Testis (tissue), 3 donors: ENCODE data around the gene LIPK. TPM values are rescaled to one million over a fixed set of nuclear protein-coding genes. Genes with fewer than 3 reads are reported as not detected.

Source experiments
- DNase-seq: peaks from one replicate; pipeline ENCODE4 v3.0.0-alpha.2; 2019
- H3K27ac ChIP-seq, 2 donors: fragments of 200-600 bp; sonication (generic); one replicate each; pipeline ENCODE4 v1.5.1; 2019
- H3K27me3 ChIP-seq: fragments of 200-600 bp; sonication (generic); one replicate; pipeline ENCODE4 v1.5.1; 2019
- H3K36me3 ChIP-seq: fragments of 200-600 bp; sonication (generic); one replicate; pipeline ENCODE4 v1.5.1; 2017; ENCODE audit warnings: low read depth; ENCODE audit errors: missing control alignments
- H3K4me1 ChIP-seq: fragments of 200-600 bp; sonication (generic); one replicate; pipeline ENCODE4 v1.5.1; 2019
- H3K4me3 ChIP-seq, 2 donors: fragments of 200-600 bp; sonication (generic); one replicate each; pipeline ENCODE4 v1.5.1; 2017 to 2019
- H3K9me3 ChIP-seq: fragments of 200-600 bp; sonication (generic); one replicate; pipeline ENCODE4 v1.5.1; 2017
- POLR2A ChIP-seq: fragments of 450-650 bp; IDR thresholded peaks from one replicate; pipeline ENCODE4 v1.6.1; 2017; ENCODE audit warnings: antibody characterized with exemption, mild to moderate bottlenecking, moderate library complexity
- WGBS, 2 donors: methylation state at CpG; one replicate each; pipeline ENCODE4 v1.1.5; 2018; 5-methylcytosine and 5-hydroxymethylcytosine counted together
- intact Hi-C: fragments of 100-400 bp; cut with DNase I; formaldehyde crosslinking; loops from one replicate; pipeline ENCODE4 v1.15.1; 2023; ENCODE audit warnings: low total_unique reads
- polyA plus RNA-seq: library from polyadenylated mRNA; stranded (reverse); fragments of 350-450 nt; fragmentation: Illumina TruSeq; extraction: RNeasy Lipid Tissue Mini Kit (QIAGEN cat#74804); gene quantifications from one replicate; pipeline ENCODE4 v1.2.3, GENCODE V29; 2014; ENCODE audit warnings: low read depth, low replicate concordance; ENCODE audit not compliant: insufficient read depth
- total RNA-seq, 2 donors: library from RNA; depleted of rRNA; stranded (reverse); fragments of >200 nt; gene quantifications; one replicate each; pipeline ENCODE4 v1.2.3, GENCODE V29; 2016
- TF ChIP-seq, protein P1 (sequence below), 3 experiments: fragments of 450-650 bp in 2 of 3; fragments of 200-600 bp in 1 of 3; sonication (generic) in 1 of 3; IDR thresholded peaks; one replicate each; pipeline ENCODE4 v1.5.1; 2016 to 2019; ENCODE audit warnings: antibody characterized with exemption in 3 of 3, mild to moderate bottlenecking in 2 of 3, moderate library complexity in 1 of 3

Gene LIPK
- total and polyA plus RNA-seq, 3 donors from 2014 or later = not detected

DNA sequence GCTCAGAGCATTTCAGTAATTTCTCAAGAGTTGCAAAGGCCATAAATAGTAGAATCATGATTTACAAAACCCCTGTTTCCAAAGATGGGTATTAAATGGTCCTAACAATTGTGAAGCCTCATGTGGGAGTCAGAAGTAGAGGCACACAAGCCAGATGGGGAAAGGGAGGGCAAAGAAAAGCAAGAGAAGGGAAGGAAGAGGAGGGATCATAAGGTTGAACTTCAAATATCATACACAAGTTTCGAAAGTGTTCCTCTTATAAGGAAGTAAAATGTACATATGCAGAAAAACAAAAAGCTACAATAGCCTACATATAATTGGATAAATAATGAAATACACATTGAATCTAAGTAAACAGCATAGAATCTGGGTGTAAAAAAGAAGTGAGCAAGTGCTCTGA lies 59.8 kb downstream of the LIPK start:
- intact Hi-C loops = no loop called here
- no peaks in the 10 kb centered on the region for H3K27me3 ChIP-seq
- no peaks in the 10 kb centered on the region for H3K36me3 ChIP-seq
- DNase-seq = no peak
- no peaks in the 10 kb centered on the region for H3K9me3 ChIP-seq
- 77 to 84% methylated on average over 1 of the region's 1 CpG for WGBS, 2 donors
- no peak overlapping the region for H3K27ac ChIP-seq
- TF ChIP-seq, protein P1, sequence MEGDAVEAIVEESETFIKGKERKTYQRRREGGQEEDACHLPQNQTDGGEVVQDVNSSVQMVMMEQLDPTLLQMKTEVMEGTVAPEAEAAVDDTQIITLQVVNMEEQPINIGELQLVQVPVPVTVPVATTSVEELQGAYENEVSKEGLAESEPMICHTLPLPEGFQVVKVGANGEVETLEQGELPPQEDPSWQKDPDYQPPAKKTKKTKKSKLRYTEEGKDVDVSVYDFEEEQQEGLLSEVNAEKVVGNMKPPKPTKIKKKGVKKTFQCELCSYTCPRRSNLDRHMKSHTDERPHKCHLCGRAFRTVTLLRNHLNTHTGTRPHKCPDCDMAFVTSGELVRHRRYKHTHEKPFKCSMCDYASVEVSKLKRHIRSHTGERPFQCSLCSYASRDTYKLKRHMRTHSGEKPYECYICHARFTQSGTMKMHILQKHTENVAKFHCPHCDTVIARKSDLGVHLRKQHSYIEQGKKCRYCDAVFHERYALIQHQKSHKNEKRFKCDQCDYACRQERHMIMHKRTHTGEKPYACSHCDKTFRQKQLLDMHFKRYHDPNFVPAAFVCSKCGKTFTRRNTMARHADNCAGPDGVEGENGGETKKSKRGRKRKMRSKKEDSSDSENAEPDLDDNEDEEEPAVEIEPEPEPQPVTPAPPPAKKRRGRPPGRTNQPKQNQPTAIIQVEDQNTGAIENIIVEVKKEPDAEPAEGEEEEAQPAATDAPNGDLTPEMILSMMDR (IDR thresholded peaks at IDR 0.05) = no peak
- TF ChIP-seq POLR2A = no peak
- H3K4me3 ChIP-seq = no peak overlapping the region
- no peaks in the 10 kb centered on the region for H3K4me1 ChIP-seq

DNA sequence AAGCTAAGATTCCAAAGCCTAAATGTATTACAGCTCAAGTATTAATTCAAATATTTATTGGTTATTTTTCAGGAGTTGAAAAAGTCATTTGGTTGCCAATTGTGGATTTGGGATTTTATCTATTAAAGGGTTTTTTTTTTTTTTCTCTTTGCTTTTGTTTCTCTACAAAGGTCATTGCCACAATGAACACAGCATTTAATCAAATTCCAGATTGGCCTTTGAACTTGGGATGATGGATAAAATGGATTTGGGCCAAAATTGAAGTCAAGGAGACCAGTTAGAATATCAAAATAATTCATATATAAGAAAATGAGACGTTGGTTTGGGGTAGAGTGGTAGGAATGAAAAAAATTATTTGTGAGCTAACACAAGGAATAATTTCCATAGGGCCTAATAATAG lies 63.3 kb downstream of the LIPK start:
- no peaks in the 10 kb centered on the region for H3K27me3 ChIP-seq
- TF ChIP-seq, protein P1 (IDR thresholded peaks at IDR 0.05) = no peak
- H3K4me1 ChIP-seq = no peaks in the 10 kb centered on the region
- no peak overlapping the region for H3K27ac ChIP-seq
- 79 to 83% methylated on average over 1 of the region's 1 CpG for WGBS, 2 donors
- intact Hi-C loops = no loop called here
- no peaks in the 10 kb centered on the region for H3K36me3 ChIP-seq
- H3K9me3 ChIP-seq = no peaks in the 10 kb centered on the region
- DNase-seq = no peak
- no peak overlapping the region for H3K4me3 ChIP-seq

DNA sequence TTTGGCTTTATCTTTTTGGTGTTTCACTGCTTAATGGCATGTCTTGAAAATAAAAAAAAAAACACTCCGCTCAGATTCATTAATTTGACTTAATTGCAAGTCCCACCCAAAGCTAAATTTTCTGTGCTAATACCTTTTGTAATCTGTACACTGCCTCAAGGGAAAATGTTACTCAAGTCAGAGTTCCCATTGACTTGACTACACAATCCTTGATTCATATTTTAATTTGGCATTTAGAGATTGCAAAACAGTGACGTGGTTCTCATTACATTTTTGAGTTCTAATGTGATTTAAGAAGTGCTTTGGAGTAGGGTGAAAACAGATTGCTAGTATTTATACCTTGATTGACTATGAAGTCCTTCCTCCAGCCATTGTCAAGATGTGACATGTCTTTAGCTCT lies 75.2 kb downstream of the LIPK start:
- H3K4me1 ChIP-seq = no peaks in the 10 kb centered on the region
- TF ChIP-seq, protein P1 (IDR thresholded peaks at IDR 0.05) = no peak
- TF ChIP-seq POLR2A = no peak
- no peaks in the 10 kb centered on the region for H3K36me3 ChIP-seq
- H3K4me3 ChIP-seq = no peak overlapping the region
- no peaks in the 10 kb centered on the region for H3K27me3 ChIP-seq
- no peaks in the 10 kb centered on the region for H3K9me3 ChIP-seq
- intact Hi-C loops = no loop called here
- no peak overlapping the region for H3K27ac ChIP-seq
- WGBS, 2 donors = 75 to 77% methylated on average over 2 of the region's 2 CpGs
- DNase-seq = no peak

DNA sequence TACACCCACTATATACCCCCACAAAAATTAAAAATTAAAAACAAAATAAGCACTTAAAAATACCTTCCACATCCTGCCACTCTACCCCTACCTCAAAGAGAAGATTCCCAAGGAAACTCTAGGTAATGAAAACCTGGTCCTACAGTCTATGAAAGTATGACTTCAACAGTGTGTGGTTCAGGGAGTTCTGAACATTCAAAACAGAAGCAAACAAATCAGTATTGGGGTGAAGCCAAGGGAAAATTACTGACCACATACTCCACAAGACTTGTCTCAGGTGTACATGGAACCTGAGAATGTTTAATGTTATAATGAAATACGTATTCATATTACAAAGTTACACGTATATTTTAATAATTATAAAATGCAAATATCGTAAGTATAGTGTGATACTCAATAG lies 76.2 kb downstream of the LIPK start:
- Histone ChIP-seq H3K4me3 (no peak overlapping the region), H3K36me3 (no peaks in the 10 kb centered on the region), H3K27ac (no peak overlapping the region), H3K9me3 (no peaks in the 10 kb centered on the region), H3K27me3 (no peaks in the 10 kb centered on the region), H3K4me1 (no peaks in the 10 kb centered on the region)
- intact Hi-C loops = no loop called here
- WGBS, 2 donors = 62 to 92% methylated on average over 3 of the region's 3 CpGs
- no peak for DNase-seq
- TF ChIP-seq, protein P1 (IDR thresholded peaks at IDR 0.05) = no peak
- no peak for TF ChIP-seq POLR2A

DNA sequence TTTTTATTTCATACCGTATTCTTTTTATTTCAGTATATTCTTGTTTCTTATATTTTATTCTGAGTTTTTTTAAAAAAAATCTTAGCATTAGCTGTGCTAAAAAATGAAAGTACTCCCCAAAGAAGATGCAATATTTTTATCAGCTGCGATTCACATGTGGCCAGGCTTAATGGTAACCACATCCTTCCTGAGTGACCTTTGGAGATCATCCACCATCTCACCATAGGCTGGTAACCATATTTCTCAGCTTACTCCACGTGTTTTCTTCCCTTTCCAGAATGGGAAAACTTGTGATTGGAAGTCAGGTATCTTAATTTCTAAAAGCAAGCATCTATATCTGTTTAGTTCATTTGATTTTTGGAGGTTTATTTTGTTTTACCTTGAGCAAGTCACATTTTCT lies 77.7 kb downstream of the LIPK start:
- TF ChIP-seq POLR2A = no peak
- TF ChIP-seq, protein P1 (IDR thresholded peaks at IDR 0.05) = no peak
- Histone ChIP-seq H3K4me1 (no peaks in the 10 kb centered on the region), H3K4me3 (no peak overlapping the region), H3K27ac (no peak overlapping the region), H3K36me3 (no peaks in the 10 kb centered on the region), H3K27me3 (no peaks in the 10 kb centered on the region), H3K9me3 (no peaks in the 10 kb centered on the region)
- DNase-seq = no peak
- intact Hi-C loops = no loop called here
- WGBS, 2 donors = 81 to 84% methylated on average over 3 of the region's 3 CpGs
